HG02938 (cell line): ENCODE results near the gene PSMA6.
"Not testable (repeated sequence)": the region's sequence is repeated elsewhere in the genome, so short reads cannot be mapped to it uniquely, and the experiment has no call there.

ENCODE experiments used
- ATAC-seq: cut with Tn5 transposase; IDR thresholded peaks from one replicate; pipeline ENCODE4 v1.9.1; 2021; ENCODE audit warnings: mild to moderate bottlenecking, moderate library complexity; ENCODE audit not compliant: unreplicated experiment

PSMA6 gene

DNA sequence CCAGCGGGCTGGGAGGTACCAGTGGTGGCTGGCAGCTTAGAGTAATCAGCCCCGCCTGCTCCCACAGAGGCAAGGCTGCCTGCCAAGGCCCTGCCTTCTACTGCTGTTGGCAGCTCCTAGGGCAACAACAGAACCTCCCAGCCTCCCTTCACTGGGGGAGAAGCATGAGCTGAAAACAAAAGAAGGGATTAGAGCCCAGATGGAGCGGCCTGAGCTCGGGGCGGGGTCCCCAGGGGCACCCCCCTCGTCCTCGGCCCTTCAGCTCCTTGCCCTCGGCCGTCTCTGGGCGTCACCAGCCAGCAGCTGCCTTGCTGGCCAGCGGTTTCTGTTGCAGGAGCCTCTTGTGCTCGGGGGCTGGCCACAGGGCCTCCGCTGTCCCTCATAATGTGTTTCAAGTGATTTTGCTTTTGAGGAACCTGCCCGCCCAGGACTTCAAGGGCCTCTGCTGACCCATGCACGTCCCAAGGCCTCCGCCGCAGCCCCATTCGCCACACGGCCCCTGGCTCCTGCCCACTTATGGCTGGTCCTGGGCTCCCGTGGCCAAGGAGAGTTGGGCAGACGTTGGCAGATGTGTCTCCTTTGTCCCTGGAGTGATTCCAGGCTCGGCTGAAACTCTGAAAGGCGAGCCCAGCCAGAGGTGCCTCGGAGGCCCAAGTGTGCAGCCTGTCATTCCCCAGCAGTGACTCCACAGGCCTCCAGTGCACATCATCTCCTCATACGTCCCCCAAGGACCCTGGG, 49.7 kb downstream of the PSMA6 start:
- no peak for ATAC-seq

DNA sequence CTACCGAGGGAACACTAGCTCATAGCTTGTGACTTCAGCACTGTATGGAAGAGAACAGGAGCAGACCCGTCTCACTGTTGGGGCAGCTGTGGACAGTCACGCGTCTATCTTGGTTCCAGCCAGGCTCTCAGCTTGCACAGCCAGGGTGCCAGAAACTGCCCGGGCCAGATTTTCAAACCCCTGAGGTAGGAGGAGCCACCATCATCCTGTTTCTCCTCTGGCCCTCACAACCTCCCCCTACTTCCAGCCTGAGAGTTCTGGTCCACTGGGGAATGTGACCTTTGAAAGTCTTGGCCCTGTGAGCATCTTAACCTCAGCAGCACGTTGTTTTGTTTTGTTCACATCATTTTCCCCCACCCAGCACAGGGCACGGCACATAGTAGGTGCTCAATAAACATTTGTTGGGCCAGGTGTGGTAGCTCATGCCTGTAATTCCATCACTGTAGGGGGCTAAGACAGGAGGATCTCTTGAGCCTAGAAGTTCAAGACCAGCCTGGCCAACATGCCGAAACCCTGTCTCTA, 50.4 kb downstream of the PSMA6 start:
- ATAC-seq = no peak

DNA sequence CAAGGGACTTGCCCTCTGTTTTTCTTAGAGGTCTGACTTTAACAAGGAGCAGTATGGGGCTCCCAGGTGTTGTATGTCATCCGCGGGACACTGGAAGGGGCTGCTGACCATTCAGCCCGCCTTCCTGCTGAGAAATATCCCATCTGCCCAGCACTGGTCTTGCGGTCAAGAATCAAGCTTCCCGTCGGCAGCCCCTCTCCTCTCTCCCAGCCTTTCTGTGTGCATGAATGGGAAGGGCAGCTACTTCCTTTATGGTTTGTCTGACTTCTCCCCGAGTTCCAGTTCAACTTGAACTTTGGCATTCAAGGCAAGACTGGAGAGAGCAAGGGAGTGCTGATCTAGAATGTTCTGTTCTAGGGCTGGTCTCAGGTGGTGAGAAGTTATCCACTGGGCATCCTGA, 51.5 kb downstream of the PSMA6 start:
- no peak for ATAC-seq

DNA sequence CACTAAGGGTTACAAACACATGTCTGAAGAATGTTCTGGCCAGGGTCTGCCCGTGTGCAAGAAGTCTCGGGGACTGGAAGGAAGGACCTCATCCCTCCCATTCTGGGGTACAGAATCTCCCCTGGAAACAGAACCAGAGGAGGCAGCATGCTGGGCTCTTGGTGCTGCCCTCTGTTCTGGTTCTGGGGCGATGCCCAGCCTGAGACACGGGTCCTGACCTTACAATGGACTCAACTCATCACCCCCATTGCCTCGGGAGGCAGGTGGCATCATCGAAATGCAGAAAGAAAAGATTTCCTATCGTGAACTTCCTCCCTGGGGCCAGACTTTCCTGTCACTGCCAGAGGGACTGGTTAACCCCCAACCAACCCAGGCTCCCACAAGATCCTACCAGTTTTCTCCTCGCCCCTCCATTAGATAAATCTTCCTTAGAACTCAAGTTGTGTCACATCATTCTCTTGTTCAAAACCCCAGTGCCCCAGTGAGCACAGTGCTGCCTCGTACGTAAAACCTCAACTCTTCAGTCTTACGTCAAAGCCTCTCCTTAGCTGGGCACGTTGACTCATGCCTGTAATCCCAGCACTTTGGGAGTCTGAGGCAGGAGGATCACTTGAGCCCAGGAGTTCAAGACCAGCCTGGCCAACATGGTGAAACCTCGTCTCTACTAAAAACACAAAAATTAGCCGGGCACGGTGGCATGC, 52.1 kb downstream of the PSMA6 start:
- ATAC-seq = no peak

DNA sequence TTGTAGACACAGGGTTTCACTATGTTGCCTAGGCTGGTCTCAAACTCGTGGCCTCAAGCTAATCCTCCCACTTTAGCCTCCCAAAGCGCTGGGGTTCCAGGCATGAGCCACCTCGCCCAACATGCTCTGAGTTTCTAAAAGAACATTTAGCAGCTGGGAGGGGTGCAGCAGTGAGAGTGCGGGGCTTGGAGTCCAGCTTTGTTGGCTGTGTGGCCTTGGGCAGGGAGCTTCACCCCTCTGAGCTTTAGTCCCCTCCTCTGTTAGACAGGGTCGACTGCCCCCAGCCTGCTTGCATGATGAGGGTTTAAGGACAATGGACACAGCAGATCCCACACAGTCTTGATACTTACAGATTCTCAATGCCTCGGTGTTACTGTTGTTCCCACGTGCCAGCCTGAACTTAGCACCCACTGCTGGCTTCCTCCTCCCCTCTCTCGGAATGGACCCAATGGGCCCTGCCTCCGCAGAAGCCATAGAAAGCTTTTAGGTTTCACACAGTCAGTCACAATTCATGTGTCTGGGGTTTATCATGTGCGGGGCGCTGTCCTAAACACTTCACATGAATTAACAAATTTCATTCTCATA, 54.6 kb downstream of the PSMA6 start:
- ATAC-seq = no peak

DNA sequence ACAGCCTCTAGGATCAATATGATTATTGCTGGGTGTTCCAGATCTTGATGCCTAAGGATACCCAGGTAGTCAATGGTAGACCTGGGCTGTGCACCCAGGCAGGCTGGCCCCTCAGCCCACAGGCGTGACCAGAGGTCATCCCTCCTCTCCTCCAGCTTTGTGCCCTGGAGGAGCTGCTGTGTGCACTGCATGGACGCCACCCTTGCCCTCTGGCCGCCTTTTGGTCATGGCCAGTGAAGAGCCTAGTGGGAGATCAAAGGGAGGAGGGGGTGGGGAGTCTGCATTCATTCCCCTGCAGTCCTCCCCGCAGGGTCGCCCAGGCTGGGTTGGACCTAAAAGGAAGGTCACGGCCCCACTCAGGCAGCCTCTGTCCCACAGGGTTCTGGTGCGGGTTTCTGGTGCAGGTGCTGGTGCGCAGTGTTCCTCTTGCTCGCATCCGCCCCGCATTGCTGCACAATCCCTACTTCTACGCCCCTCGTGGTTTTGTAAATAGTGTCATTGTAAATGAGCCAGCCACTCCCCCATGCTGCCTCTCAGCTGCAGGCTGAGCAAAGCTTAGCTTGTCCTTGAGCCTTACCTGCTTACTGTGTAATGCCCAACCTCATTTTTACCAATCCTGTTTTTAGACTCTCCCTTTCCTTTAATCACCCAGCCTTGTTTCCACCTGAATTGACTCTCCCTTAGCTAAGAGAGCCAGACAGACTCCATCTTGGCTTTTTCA, 55.3 kb downstream of the PSMA6 start:
- ATAC-seq = no peak

DNA sequence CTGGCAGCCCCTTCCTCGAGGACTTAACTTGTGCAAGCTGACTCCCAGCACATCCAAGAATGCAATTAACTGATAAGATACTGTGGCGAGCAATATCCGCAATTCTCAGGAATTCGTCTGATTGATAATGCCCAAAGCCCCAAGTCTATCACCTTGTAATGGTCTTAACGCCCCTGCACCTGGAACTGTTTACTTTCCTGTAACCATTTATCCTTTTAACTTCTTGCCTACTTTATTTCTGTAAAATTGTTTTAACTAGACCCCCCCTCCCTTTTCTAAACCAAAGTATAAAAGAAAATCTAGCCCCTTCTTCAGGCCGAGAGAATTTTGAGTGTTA, 55.8 kb downstream of the PSMA6 start:
- not testable (repeated sequence) for ATAC-seq

DNA sequence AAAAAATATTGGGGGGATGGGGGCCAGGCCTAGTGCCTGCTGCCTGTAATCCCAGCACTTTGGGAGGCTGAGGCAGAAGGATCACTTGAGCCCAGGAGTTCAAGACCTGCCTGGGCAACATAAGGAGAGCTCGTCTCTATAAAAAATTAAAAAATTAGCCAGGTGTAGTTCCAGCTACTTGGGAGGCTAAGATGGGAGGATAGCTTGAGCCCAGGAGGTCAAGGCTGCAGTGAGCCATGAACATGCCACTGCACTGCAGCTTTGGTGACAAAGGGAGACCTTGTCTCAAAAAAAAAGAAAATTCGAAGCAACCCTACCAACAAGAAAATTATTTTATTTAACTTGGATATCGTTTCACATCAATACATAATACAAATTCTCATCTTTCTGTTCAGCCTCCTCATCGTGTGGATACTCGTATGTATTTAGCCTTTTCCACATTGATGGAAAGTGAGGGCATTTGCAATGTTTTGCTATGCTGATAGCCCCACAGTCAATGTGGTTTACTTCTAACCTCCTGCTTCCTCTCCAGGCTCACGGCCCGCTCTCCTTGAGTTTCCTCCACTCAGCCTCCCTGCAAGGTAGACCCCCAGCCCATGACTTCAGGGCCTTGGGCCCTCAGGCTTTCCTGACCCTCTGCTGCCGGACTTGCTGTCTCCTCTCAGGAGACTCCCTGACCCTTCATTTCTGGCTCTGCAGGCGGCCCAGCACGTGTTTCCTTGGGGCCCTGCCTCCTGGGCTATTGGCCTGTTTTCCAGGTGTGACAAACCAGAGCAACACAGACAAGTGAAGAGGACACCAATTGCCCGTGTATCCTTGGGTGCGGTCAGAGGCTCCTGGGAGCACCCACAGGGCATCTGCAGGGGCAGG, 57.5 kb downstream of the PSMA6 start:
- no peak for ATAC-seq

DNA sequence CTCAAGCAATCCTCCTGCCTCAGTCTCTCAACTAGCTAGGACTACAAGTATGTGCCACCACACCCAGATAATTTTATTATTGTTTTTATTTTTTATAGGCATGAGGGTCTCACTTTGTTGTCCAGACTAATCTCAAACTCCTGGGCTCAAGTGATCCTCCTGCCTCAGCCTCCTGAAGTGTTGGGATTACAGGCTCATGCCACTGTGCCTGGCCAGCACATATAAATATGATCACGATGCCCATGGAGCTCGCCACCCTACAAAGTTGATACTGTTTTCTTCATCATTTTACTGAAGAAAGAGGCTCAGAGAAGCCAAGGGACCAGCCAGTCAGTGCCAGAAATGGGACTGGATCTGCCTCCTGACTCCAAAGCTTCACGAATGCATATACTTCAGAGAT, 59.3 kb downstream of the PSMA6 start:
- no peak for ATAC-seq

DNA sequence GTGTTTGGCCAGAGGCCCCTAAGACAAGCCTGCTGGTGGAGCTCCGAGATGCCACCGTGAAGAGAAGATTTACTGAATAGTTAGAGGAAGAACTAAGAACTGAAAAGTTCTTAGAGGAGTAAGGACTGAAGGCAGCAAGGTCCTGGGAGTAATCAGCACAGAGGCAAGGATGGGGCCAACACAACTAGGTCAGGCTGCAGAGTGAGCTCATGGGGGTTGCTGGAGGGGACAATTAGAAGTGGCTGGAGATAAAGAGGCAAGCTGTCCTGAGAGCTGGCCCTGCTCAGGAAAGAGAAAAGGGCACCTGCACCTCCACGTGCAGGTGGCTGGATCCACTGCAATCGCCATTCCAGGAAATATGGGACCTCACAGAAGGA, 59.7 kb downstream of the PSMA6 start:
- ATAC-seq = no peak

DNA sequence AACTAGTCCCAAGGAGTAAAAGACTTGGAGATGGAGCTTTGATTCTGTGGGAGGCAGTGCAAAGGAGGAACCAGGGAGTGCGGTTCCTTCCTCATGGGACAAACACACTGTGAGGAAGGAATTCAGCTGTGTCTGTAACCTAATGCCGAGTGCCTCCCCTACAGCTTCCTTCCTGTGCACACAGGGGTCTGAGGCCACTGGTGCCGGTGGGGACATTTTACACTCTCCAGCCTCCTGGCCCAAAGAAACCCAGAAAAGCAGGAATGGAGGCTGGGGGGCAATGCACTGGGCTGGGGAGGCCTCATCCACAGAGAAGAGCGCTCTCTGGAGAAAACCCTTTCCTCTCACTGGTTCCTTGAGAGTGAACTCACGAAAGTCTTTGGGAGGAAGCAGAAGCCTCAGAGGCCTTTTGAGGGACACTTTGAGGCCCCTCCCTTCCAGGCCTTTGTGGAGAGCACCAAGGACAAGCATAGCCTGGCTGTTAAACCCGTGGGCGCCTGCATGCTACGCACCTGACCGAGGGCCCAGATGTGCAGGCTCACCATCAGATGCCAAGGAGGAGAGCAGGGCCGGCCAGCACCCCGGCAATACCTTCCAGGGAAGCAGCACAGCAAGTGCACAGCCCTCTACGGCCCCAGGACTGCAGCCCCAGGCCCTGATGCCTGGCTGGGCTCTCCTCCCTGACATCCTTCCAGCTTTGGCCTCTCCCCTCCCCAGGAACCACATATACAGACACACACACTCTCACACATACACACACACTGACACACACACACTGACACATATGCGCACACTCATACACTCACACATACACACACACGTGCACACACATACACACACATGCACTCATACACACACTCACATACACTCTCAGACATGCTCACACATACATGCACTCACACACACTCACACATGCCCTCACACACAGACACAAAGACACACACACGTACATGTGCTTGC, 60.4 kb downstream of the PSMA6 start:
- no peak for ATAC-seq

DNA sequence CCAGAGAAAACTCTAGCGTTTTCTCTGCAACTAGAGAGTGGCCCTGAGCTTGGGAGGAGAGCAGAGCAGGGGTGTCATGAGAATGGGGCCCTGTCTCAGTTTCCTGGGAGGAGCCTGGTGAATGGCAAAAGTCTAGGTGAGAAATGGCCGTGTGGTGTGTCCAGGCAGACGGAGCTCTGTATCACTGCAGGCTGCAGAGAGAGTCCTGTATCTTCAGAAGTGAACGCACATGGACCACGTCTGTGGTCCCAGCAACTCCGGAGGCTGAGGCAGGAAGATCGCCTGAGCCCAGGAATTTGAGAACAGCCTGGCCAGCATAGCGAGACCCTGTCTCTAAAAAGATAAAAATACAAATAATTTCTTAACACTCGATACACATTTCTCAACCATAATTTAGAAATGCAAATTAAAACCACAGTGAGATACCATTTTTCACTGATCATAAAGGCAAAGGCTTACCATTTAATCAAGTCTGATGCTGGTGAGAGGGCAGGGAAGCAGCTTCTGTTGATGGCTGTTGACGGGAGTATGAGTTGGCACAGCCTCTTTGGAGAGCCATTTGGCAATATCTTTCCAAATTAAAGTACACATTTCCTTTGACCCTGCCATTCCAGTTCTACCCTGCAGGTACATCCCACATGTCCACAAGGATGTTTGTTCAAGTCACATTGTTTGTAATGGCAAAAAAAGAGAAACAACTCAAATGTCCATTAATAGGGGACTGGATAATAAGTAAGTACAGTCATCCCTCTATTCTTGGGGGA, 61.4 kb downstream of the PSMA6 start:
- ATAC-seq = no peak

DNA sequence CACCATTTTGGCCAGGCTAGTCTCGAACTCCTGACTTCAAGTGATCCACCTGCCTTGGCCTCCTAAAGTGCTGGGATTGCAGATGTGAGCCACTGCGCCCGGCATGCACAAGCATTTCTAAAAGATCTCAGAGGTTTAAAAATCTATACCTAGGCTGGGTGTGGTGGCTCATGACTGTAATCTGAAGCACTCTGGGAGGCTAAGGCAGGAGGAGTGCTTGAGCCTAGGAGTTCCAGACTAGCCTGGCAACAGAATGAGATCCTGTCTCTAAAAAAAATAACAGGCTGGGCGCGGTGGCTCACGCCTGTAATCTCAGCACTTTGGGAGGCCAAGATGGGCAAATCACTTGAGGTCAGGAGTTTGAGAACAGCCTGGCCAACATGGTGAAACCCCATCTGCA, 63.1 kb downstream of the PSMA6 start:
- ATAC-seq = not testable (repeated sequence)

DNA sequence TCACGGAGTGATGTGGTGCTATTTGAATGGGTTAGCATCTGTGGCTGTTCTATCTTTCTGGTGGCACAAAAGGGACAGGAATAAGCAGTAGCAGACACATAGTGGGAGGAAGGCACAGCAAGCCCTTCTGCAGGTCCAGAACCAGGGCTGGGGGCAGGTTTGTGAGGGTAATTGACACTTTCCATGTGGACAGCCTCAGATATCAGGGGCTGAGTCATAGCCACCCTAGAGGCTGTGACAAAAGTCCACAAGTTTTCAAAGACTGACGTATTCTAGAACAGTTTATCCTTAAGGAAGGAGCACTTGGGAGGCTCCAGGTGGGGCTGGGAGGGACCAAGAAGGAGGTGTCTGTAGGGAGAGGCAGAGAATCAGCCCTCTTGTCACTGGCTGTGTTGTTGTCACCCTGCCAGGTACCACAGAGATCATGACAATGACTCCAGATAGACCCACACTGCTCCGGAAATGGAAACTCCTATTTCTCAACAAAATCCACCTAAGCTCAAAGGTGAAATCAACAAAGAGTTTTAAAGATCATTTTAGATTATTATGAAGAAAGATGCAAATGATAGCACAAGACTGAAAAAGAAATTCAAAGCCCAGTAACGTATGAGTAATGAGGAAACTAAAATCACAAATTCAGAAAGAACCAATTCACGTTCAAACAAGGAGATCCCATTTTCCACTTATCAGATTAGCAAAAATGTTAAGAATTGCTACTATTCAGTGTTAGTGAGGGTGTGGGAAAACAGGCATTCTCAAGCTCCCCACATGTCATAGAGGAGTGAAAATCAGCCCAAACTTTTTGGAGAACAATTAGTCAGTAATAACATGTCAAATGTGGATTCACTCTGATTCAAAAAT, 64.0 kb downstream of the PSMA6 start:
- ATAC-seq = no peak

DNA sequence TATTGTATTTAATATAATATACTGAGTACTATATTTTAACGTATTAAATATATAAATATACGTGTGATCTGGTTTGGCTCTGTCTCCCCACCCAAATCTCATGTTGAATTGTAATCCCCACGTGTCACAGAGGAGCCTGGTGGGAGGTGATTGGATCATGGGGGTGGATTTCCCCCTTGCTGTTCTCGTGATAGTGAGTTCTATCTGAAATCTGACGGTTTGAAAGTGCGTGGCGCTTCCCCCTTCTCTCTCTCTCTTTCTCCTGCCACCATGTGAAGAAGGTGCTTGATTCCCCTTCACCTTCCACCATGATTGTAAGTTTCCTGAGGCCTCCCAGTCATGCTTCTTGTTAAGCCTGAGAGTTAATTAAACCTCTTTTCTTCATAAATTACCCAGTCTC, 67.5 kb downstream of the PSMA6 start:
- not testable (repeated sequence) for ATAC-seq

DNA sequence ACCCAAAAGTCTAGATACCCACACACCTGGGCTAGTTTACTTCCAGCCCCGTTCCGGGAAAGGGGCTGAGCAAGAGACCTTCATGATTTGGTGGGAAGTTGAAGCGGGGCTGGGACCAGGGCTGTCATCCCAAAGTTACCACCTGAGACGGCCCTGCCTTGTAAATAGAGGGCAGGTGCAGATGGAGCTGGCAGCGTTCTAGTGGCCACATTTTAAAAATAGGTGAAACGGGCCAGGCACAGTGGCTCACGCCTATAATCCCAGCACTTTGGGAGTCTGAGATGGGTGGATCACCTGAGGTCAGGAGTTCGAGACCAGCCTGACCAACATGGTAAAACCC, 68.9 kb downstream of the PSMA6 start:
- ATAC-seq = no peak

DNA sequence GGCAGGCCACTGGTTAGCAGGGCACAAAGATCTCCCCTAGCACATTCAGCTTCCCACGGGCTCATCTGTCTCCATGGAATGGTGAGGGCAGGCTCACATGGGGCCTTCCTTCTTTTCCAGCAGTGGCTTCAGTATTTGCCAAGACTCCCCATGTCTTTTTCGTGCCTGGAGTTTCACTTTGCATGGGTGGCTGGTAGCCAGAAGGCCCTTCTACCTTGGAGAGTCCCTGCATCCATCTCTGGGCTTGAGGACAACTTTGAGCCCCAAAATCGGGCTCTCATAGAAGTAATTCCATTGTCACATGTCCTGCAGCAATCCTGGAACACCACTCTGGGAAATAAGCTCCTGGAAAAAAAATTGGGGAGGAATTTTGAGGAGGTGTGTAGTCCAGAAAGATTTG, 70.3 kb downstream of the PSMA6 start:
- ATAC-seq = no peak

DNA sequence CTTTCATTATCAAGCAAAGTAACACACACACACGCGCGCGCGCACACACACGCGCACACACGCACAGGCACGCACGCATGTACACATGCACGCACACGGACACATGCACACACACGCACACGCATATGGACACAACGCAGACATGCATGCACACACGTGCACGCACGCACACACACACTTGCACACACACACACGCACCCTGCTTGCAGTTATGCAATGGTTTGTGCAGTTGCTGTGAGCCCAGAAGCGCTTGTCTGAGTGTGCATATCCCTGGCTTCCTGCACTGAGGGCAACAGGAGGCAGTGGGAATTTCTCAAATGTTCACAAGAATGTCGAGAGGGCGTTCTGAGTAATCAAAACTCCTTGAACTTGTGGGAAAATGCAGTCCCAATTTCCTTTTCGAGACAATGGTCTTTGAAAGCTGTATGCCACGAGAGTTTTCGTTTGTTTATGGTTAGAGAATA, 70.8 kb downstream of the PSMA6 start:
- ATAC-seq = no peak
